ENCODE data around the gene PDS5B.

The PDS5B gene

DNA sequence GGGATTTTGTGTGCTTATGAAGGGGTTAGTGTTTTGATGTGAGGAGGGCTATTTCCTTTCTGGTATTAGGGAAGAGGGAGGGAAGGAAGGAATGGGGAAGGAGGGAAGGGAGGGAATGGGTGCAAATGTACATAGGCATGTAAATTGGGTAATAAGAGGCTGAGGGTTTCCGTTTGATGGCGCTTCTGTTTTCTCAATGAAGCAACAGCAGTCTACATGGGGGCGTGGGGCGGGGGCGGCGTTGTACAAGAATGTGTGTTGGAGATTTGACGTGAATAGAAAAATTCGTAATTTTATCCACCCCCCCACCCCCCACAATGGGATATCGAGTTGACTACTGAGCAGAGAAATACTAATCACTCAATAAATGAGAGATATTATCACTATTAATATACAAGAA is 52.5 kb downstream of the PDS5B start:
- CTCF ChIA-PET, result interaction anchor here (0.6 to 1.5 kb wide), 4 partner anchors 12 to 729 kb away, joined by 3 to 5 read pairs (median 3); no protein-coding TSS in a partner anchor
- POLR2A ChIA-PET, result no interaction called here
- Histone ChIP-seq H3K4me3 (ENCODE audit: low read depth, low read length) (no peak overlapping the region), H3K4me1 (ENCODE audit: control insufficient read depth, insufficient read depth, low read length) (no peaks in the 10 kb centered on the region), H3K27ac (ENCODE audit: extremely low read depth, low read depth, low read length) (no peak overlapping the region), H3K9me3 (ENCODE audit: control insufficient read depth, insufficient read depth, low read depth, low read length) (no peaks in the 10 kb centered on the region), H3K36me3 (ENCODE audit: control insufficient read depth in 2 of 2, insufficient read depth in 1 of 2, low read length in 2 of 2) (no peaks in the 10 kb centered on the region; a peak in 1 of 3 replicates)
- TF ChIP-seq ZNF792 (tag by site-specific recombination; IDR thresholded peaks at IDR 0.05), result no peak
- TF ChIP-seq, protein P1, sequence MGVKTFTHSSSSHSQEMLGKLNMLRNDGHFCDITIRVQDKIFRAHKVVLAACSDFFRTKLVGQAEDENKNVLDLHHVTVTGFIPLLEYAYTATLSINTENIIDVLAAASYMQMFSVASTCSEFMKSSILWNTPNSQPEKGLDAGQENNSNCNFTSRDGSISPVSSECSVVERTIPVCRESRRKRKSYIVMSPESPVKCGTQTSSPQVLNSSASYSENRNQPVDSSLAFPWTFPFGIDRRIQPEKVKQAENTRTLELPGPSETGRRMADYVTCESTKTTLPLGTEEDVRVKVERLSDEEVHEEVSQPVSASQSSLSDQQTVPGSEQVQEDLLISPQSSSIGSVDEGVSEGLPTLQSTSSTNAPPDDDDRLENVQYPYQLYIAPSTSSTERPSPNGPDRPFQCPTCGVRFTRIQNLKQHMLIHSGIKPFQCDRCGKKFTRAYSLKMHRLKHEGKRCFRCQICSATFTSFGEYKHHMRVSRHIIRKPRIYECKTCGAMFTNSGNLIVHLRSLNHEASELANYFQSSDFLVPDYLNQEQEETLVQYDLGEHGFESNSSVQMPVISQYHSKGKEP (tag by site-specific recombination; IDR thresholded peaks at IDR 0.05), result no peak
- TF ChIP-seq ZNF366 (tag by site-specific recombination; conservative IDR thresholded peaks at IDR 0.05), result 0 out of 2 replicates have a peak, but pooled peaks have one; percentile 24

DNA sequence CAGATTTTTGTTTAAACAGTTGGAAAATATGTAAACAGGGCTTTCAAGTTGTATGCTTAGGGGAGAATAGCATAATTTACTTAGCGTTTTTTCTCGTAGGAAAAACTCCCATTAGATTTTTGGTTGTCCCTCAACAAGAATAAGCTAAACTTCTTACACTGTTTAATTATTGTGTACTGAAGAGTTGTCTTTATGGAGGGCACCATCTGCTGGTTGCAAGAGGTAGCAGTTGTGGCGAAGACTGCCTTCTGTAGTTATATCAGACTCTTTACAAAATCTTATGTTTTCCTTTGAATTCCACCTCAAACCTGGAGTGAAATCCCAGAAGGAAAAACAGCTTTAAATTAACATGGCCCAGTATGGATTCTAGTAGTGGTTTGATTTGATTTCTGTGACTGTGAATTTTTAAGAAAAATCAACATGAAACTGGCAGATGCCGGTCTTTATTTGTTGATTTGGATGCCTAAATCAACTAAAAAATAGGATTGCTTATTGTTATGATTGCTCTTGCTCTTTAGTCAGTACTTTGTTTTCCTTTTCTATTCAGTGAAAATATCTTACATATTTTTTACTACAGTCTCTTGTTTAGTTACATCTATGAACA is 53.4 kb downstream of the PDS5B start:
- ChIA-PET CTCF (interaction anchor here (0.6 to 1.7 kb wide), 18 partner anchors 9 to 663 kb away, joined by 3 to 11 read pairs (median 4); partner anchors contain the start of gene PDS5B), POLR2A (interaction anchor here (0.8 kb wide), 1 partner anchor 52 kb away, joined by 3 read pairs; no protein-coding TSS in a partner anchor)
- no peak overlapping the region for H3K4me3 ChIP-seq (ENCODE audit: low read depth, low read length)
- peaks cover 2% of the 10 kb centered on the region for H3K4me1 ChIP-seq (ENCODE audit: control insufficient read depth, insufficient read depth, low read length)
- no peaks in the 10 kb centered on the region; a peak in 1 of 3 replicates for H3K36me3 ChIP-seq (ENCODE audit: control insufficient read depth in 2 of 2, insufficient read depth in 1 of 2, low read length in 2 of 2)
- no peak overlapping the region for H3K27ac ChIP-seq (ENCODE audit: extremely low read depth, low read depth, low read length)
- H3K9me3 ChIP-seq (ENCODE audit: control insufficient read depth, insufficient read depth, low read depth, low read length), result no peaks in the 10 kb centered on the region
- TF ChIP-seq SP2 (tag by site-specific recombination; IDR thresholded peaks at IDR 0.05) (no peak), ZNF391 (tag by site-specific recombination; IDR thresholded peaks at IDR 0.05; ENCODE audit: borderline replicate concordance, low read depth) (no peak), PRDM1 (tag by site-specific recombination; IDR thresholded peaks at IDR 0.05) (no peak), ZNF654 (tag by site-specific recombination; IDR thresholded peaks at IDR 0.05; ENCODE audit: low read depth) (peak; percentile 60), ZNF426 (tag by site-specific recombination; IDR thresholded peaks at IDR 0.05) (no peak)
- TF ChIP-seq, protein P2, sequence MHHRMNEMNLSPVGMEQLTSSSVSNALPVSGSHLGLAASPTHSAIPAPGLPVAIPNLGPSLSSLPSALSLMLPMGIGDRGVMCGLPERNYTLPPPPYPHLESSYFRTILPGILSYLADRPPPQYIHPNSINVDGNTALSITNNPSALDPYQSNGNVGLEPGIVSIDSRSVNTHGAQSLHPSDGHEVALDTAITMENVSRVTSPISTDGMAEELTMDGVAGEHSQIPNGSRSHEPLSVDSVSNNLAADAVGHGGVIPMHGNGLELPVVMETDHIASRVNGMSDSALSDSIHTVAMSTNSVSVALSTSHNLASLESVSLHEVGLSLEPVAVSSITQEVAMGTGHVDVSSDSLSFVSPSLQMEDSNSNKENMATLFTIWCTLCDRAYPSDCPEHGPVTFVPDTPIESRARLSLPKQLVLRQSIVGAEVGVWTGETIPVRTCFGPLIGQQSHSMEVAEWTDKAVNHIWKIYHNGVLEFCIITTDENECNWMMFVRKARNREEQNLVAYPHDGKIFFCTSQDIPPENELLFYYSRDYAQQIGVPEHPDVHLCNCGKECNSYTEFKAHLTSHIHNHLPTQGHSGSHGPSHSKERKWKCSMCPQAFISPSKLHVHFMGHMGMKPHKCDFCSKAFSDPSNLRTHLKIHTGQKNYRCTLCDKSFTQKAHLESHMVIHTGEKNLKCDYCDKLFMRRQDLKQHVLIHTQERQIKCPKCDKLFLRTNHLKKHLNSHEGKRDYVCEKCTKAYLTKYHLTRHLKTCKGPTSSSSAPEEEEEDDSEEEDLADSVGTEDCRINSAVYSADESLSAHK (tag by site-specific recombination; IDR thresholded peaks at IDR 0.05), result no peak
- TF ChIP-seq, protein P3, sequence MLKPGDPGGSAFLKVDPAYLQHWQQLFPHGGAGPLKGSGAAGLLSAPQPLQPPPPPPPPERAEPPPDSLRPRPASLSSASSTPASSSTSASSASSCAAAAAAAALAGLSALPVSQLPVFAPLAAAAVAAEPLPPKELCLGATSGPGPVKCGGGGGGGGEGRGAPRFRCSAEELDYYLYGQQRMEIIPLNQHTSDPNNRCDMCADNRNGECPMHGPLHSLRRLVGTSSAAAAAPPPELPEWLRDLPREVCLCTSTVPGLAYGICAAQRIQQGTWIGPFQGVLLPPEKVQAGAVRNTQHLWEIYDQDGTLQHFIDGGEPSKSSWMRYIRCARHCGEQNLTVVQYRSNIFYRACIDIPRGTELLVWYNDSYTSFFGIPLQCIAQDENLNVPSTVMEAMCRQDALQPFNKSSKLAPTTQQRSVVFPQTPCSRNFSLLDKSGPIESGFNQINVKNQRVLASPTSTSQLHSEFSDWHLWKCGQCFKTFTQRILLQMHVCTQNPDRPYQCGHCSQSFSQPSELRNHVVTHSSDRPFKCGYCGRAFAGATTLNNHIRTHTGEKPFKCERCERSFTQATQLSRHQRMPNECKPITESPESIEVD (tag by site-specific recombination; IDR thresholded peaks at IDR 0.05), result peak; percentile 49; the same call in 1 of the 2 replicates
- TF ChIP-seq, protein P4, sequence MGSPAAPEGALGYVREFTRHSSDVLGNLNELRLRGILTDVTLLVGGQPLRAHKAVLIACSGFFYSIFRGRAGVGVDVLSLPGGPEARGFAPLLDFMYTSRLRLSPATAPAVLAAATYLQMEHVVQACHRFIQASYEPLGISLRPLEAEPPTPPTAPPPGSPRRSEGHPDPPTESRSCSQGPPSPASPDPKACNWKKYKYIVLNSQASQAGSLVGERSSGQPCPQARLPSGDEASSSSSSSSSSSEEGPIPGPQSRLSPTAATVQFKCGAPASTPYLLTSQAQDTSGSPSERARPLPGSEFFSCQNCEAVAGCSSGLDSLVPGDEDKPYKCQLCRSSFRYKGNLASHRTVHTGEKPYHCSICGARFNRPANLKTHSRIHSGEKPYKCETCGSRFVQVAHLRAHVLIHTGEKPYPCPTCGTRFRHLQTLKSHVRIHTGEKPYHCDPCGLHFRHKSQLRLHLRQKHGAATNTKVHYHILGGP (tag by site-specific recombination; IDR thresholded peaks at IDR 0.05), result no peak

DNA sequence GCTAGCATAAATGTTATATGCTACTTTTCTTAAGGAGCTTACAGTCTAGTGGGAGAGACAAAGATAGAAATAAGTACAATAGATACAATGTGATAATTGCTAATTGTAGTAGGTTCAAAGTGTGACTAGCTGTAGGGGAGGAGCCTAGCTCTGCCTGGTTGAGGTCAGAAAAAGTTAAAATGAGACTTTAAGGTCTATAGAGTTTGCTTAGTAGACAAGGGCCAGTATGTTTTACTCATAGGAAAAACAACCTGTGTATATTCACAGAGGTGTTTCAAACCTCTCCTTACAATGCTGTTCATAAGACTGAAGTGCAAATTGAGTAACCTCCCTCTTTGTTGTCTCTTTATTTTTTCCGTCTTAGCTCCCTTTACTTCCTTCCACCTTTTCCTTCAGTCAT is 56.1 kb downstream of the PDS5B start:
- Histone ChIP-seq H3K36me3 (ENCODE audit: control insufficient read depth in 2 of 2, insufficient read depth in 1 of 2, low read length in 2 of 2) (no peaks in the 10 kb centered on the region), H3K9me3 (ENCODE audit: control insufficient read depth, insufficient read depth, low read depth, low read length) (no peaks in the 10 kb centered on the region), H3K4me1 (ENCODE audit: control insufficient read depth, insufficient read depth, low read length) (peaks cover 3% of the 10 kb centered on the region), H3K4me3 (ENCODE audit: low read depth, low read length) (no peak overlapping the region), H3K27ac (ENCODE audit: extremely low read depth, low read depth, low read length) (no peak overlapping the region)
- TF ChIP-seq ZNF677 (tag by site-specific recombination; IDR thresholded peaks at IDR 0.05), result no peak
- TF ChIP-seq, protein P5, sequence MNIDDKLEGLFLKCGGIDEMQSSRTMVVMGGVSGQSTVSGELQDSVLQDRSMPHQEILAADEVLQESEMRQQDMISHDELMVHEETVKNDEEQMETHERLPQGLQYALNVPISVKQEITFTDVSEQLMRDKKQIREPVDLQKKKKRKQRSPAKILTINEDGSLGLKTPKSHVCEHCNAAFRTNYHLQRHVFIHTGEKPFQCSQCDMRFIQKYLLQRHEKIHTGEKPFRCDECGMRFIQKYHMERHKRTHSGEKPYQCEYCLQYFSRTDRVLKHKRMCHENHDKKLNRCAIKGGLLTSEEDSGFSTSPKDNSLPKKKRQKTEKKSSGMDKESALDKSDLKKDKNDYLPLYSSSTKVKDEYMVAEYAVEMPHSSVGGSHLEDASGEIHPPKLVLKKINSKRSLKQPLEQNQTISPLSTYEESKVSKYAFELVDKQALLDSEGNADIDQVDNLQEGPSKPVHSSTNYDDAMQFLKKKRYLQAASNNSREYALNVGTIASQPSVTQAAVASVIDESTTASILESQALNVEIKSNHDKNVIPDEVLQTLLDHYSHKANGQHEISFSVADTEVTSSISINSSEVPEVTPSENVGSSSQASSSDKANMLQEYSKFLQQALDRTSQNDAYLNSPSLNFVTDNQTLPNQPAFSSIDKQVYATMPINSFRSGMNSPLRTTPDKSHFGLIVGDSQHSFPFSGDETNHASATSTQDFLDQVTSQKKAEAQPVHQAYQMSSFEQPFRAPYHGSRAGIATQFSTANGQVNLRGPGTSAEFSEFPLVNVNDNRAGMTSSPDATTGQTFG (tag by site-specific recombination; IDR thresholded peaks at IDR 0.05; ENCODE audit: borderline replicate concordance), result no peak
- ChIA-PET CTCF (interaction anchor here (0.6 to 2.2 kb wide), 8 partner anchors 9 to 517 kb away, joined by 3 to 14 read pairs (median 5); partner anchors contain the start of gene PDS5B), POLR2A (interaction anchor here (0.7 to 2.0 kb wide), 2 partner anchors 55 to 56 kb away, joined by 3 to 5 read pairs; partner anchors contain the start of gene PDS5B)

Data from HEK293 (cell line).